ENCODE measurements around the gene ZNF687.
"Not testable (repeated sequence)": the region's sequence is repeated elsewhere in the genome, so short reads cannot be mapped to it uniquely, and the experiment has no call there.

ZNF687 gene

GRCh38 chr1:151281969-151282882 is at the start of gene ZNF687:
Gene ZNF687 (plus strand): TSS chr1:151282299. CDS start chr1:151286292, 3,993 bp downstream.
- peak; percentile 99 to 100 for DNase-seq (ENCODE audit: low read depth in 2 of 2)

GRCh38 chr1:151235235-151235634 is 46.9 kb upstream of the ZNF687 start:
- no peak for DNase-seq (ENCODE audit: low read depth in 2 of 2)

GRCh38 chr1:151237678-151238466 is 44.2 kb upstream of the ZNF687 start:
- DNase-seq (ENCODE audit: low read depth in 2 of 2) = no peak

GRCh38 chr1:151238467-151238739 is 43.7 kb upstream of the ZNF687 start:
- DNase-seq (ENCODE audit: low read depth in 2 of 2) = no peak

GRCh38 chr1:151242442-151242841 is 39.7 kb upstream of the ZNF687 start:
- DNase-seq (ENCODE audit: low read depth in 2 of 2) = no peak

GRCh38 chr1:151243683-151244216 is 38.3 kb upstream of the ZNF687 start:
- DNase-seq (ENCODE audit: low read depth in 2 of 2) = no peak

- DNase-seq (ENCODE audit: low read depth in 2 of 2) = no peak
These were observed 35.3 kb upstream of the ZNF687 start for GRCh38 chr1:151246786-151247185.

- DNase-seq (ENCODE audit: low read depth in 2 of 2) = peak; percentile 39 to 53
These were observed 30.2 kb upstream of the ZNF687 start for GRCh38 chr1:151251656-151252470.

GRCh38 chr1:151254217-151255213 is 27.6 kb upstream of the ZNF687 start, which contains the start of gene PSMD4:
Gene PSMD4 (plus strand): TSS chr1:151254734. CDS start chr1:151254783, 49 bp downstream.
- peak; percentile 89 to 90 for DNase-seq (ENCODE audit: low read depth in 2 of 2)

- no peak for DNase-seq (ENCODE audit: low read depth in 2 of 2)
These were observed 26.7 kb upstream of the ZNF687 start for GRCh38 chr1:151255381-151255780.

- DNase-seq (ENCODE audit: low read depth in 2 of 2) = no peak
These were observed 22.7 kb upstream of the ZNF687 start for GRCh38 chr1:151259351-151259750.

- no peak for DNase-seq (ENCODE audit: low read depth in 2 of 2)
These were observed 16.5 kb upstream of the ZNF687 start for GRCh38 chr1:151265446-151266236.

- DNase-seq (ENCODE audit: low read depth in 2 of 2) = no peak
These were observed 15.8 kb upstream of the ZNF687 start for GRCh38 chr1:151266315-151266714.

GRCh38 chr1:151266821-151267220 is 15.3 kb upstream of the ZNF687 start:
- no peak for DNase-seq (ENCODE audit: low read depth in 2 of 2)

GRCh38 chr1:151267760-151268159 is 14.3 kb upstream of the ZNF687 start:
- DNase-seq (ENCODE audit: low read depth in 2 of 2) = no peak

GRCh38 chr1:151273924-151274466 is 8.1 kb upstream of the ZNF687 start:
- DNase-seq (ENCODE audit: low read depth in 2 of 2) = no peak

- not testable (repeated sequence) for DNase-seq (ENCODE audit: low read depth in 2 of 2)
These were observed 6.8 kb upstream of the ZNF687 start for GRCh38 chr1:151275341-151275740.

GRCh38 chr1:151277249-151277648 is 4.8 kb upstream of the ZNF687 start:
- no peak for DNase-seq (ENCODE audit: low read depth in 2 of 2)
